Measurements from ENCODE around the gene TGFB2.

TGFB2 gene

DNA sequence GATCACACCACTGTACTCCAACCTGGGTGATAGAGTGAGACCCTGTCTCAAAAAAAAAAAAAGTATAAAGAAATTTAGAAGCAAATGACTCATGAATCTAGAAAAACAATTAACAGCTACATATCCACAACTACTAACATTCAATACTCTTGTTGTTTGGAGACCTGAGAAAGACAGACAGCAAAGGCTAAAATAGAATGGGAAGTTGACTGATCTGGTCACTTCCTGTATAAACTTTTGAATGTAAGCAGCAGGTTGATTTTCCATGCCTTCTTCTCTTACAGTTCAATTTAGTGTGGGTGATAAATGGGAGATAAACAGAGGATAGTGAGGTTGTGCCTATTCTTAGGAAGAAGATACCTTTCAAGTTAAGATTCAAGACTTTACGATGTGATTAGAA is 85.2 kb downstream of the TGFB2 start:
- no peak overlapping the region for H3K4ac ChIP-seq (ENCODE audit: low read depth, low read length)
- H4K91ac ChIP-seq (ENCODE audit: low read depth, low read length), result no peak overlapping the region
- WGBS (ENCODE audit: extremely low coverage, insufficient coverage, insufficient read length), result no CpG with 5 or more reads among the region's 1 CpG
- no peak overlapping the region for H3K18ac ChIP-seq (ENCODE audit: low read length)
- H2AFZ ChIP-seq (ENCODE audit: insufficient read depth, low read length, poor library complexity), result no peak overlapping the region
- H3K27me3 ChIP-seq (ENCODE audit: insufficient read depth, low read length), result no peaks in the 10 kb centered on the region
- peaks cover 0 to 2% of the 10 kb centered on the region in 2 experiments for H3K36me3 ChIP-seq (ENCODE audit: control insufficient read depth in 1 of 2, insufficient read depth in 2 of 2, low read length in 2 of 2)
- H2BK12ac ChIP-seq (ENCODE audit: low read length), result no peak overlapping the region
- no peak overlapping the region for H4K8ac ChIP-seq (ENCODE audit: low read depth, low read length)
- DNase-seq, result no peak
- H3K14ac ChIP-seq (ENCODE audit: low read length), result no peak overlapping the region
- no peak overlapping the region for H2BK120ac ChIP-seq (ENCODE audit: insufficient read depth, low read length, poor library complexity)
- H3K79me2 ChIP-seq (ENCODE audit: control insufficient read depth, insufficient read depth, low read length, poor library complexity), result no peaks in the 10 kb centered on the region
- no peaks in the 10 kb centered on the region for H3K4me1 ChIP-seq (ENCODE audit: control insufficient read depth in 1 of 2, insufficient read depth in 2 of 2, low read length in 2 of 2)
- H3K27ac ChIP-seq (ENCODE audit: low read depth, low read length), result no peak overlapping the region
- H2AK5ac ChIP-seq (ENCODE audit: low read length), result no peak overlapping the region
- H2BK5ac ChIP-seq (ENCODE audit: low read depth, low read length, poor library complexity), result no peak overlapping the region
- no peaks in the 10 kb centered on the region for H3K9me3 ChIP-seq (ENCODE audit: insufficient read depth, low read depth, low read length)
- H3K4me2 ChIP-seq (ENCODE audit: low read length), result no peak overlapping the region
- H3K4me3 ChIP-seq (ENCODE audit: low read depth, low read length), result no peak overlapping the region
- H3K23ac ChIP-seq (ENCODE audit: low read length), result no peak overlapping the region
- no peak overlapping the region for H3K9ac ChIP-seq (ENCODE audit: low read length)
- no peak overlapping the region for H4K12ac ChIP-seq (ENCODE audit: low read depth, low read length)
- no peaks in the 10 kb centered on the region for H3K79me1 ChIP-seq (ENCODE audit: low read length)

DNA sequence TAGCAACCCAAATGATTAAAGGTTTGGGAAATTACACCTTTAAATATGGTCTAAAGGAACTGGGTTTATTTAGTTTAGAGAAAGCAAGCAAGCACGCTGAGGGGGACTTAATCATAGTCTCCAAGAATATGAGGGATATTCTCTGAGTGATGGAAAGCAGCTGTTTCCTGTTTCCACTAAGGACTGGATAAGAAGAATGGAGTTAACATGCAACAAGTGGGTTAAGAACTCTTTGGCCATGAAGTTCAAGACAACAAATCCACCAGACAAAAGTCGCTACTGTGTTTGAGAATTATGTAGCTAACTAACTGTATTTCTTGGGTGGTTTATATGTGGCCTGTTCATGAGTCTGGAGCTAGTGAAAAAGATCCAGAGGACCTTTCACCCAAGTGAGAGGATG is 85.7 kb downstream of the TGFB2 start:
- Histone ChIP-seq H3K79me2 (ENCODE audit: control insufficient read depth, insufficient read depth, low read length, poor library complexity) (no peaks in the 10 kb centered on the region), H3K18ac (ENCODE audit: low read length) (no peak overlapping the region), H3K36me3 (ENCODE audit: control insufficient read depth in 1 of 2, insufficient read depth in 2 of 2, low read length in 2 of 2) (peaks cover 0 to 2% of the 10 kb centered on the region in 2 experiments), H3K9me3 (ENCODE audit: insufficient read depth, low read depth, low read length) (no peaks in the 10 kb centered on the region), H3K23ac (ENCODE audit: low read length) (no peak overlapping the region), H3K4me2 (ENCODE audit: low read length) (no peak overlapping the region), H2BK120ac (ENCODE audit: insufficient read depth, low read length, poor library complexity) (no peak overlapping the region), H2BK5ac (ENCODE audit: low read depth, low read length, poor library complexity) (no peak overlapping the region), H2AK5ac (ENCODE audit: low read length) (no peak overlapping the region), H3K14ac (ENCODE audit: low read length) (no peak overlapping the region), H3K79me1 (ENCODE audit: low read length) (no peaks in the 10 kb centered on the region), H3K27me3 (ENCODE audit: insufficient read depth, low read length) (no peaks in the 10 kb centered on the region), H4K91ac (ENCODE audit: low read depth, low read length) (no peak overlapping the region), H4K8ac (ENCODE audit: low read depth, low read length) (no peak overlapping the region), H3K9ac (ENCODE audit: low read length) (no peak overlapping the region), H2BK12ac (ENCODE audit: low read length) (no peak overlapping the region), H3K4me3 (ENCODE audit: low read depth, low read length) (no peak overlapping the region), H3K27ac (ENCODE audit: low read depth, low read length) (no peak overlapping the region), H2AFZ (ENCODE audit: insufficient read depth, low read length, poor library complexity) (no peak overlapping the region), H3K4me1 (ENCODE audit: control insufficient read depth in 1 of 2, insufficient read depth in 2 of 2, low read length in 2 of 2) (no peaks in the 10 kb centered on the region), H4K12ac (ENCODE audit: low read depth, low read length) (no peak overlapping the region), H3K4ac (ENCODE audit: low read depth, low read length) (no peak overlapping the region)
- WGBS (ENCODE audit: extremely low coverage, insufficient coverage, insufficient read length), result no CpG with 5 or more reads among the region's 2 CpGs
- no peak for DNase-seq

DNA sequence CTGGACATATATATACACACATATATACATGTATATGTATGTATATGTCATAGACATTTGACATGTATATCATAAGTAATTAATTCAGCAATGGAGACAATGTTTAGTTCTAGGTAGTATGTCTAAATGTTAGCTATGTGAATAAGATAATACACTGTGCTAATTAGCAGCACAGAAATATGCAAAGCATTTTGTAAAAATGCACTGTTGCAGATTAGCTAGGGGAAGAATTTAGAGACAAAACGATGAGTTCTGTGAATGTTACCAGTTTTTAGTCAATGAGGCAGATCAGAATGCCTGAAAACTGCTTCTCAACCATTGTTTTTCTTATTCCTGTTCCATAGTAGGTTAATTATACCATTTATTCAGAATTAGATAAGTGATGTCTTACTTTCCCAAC is 86.3 kb downstream of the TGFB2 start:
- Histone ChIP-seq H4K12ac (ENCODE audit: low read depth, low read length) (no peak overlapping the region), H2BK120ac (ENCODE audit: insufficient read depth, low read length, poor library complexity) (no peak overlapping the region), H3K27ac (ENCODE audit: low read depth, low read length) (no peak overlapping the region), H2AFZ (ENCODE audit: insufficient read depth, low read length, poor library complexity) (no peak overlapping the region), H3K23ac (ENCODE audit: low read length) (no peak overlapping the region), H3K79me2 (ENCODE audit: control insufficient read depth, insufficient read depth, low read length, poor library complexity) (no peaks in the 10 kb centered on the region), H3K4me3 (ENCODE audit: low read depth, low read length) (no peak overlapping the region), H3K79me1 (ENCODE audit: low read length) (no peaks in the 10 kb centered on the region), H3K4me1 (ENCODE audit: control insufficient read depth in 1 of 2, insufficient read depth in 2 of 2, low read length in 2 of 2) (no peaks in the 10 kb centered on the region), H2AK5ac (ENCODE audit: low read length) (no peak overlapping the region), H3K4me2 (ENCODE audit: low read length) (no peak overlapping the region), H3K4ac (ENCODE audit: low read depth, low read length) (no peak overlapping the region), H3K9me3 (ENCODE audit: insufficient read depth, low read depth, low read length) (no peaks in the 10 kb centered on the region), H3K27me3 (ENCODE audit: insufficient read depth, low read length) (no peaks in the 10 kb centered on the region), H3K9ac (ENCODE audit: low read length) (no peak overlapping the region), H4K91ac (ENCODE audit: low read depth, low read length) (no peak overlapping the region), H4K8ac (ENCODE audit: low read depth, low read length) (no peak overlapping the region), H2BK12ac (ENCODE audit: low read length) (no peak overlapping the region), H3K18ac (ENCODE audit: low read length) (no peak overlapping the region), H2BK5ac (ENCODE audit: low read depth, low read length, poor library complexity) (no peak overlapping the region), H3K36me3 (ENCODE audit: control insufficient read depth in 1 of 2, insufficient read depth in 2 of 2, low read length in 2 of 2) (peaks cover 0 to 2% of the 10 kb centered on the region in 2 experiments), H3K14ac (ENCODE audit: low read length) (no peak overlapping the region)
- no CpG with 5 or more reads among the region's 1 CpG for WGBS (ENCODE audit: extremely low coverage, insufficient coverage, insufficient read length)
- DNase-seq, result peak in 1 of 2 donors; percentile 72

DNA sequence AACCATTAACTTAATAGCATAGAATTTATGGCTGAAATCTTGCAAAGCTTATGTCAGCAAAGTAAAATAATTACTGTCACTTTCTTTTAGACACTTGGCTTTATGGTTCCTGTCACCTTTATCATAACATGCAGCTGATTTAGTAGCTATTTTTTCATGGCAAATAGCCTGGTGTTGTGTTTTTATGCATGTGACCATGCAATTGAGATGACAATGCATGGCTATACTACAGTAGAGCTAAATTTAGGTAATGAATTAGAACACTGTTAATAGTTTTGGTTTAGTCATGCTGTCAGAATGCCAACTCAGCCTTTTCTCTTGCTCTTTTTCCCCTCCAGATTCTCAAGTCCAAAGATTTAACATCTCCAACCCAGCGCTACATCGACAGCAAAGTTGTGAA is 88.6 kb downstream of the TGFB2 start:
- no peak overlapping the region for H3K4ac ChIP-seq (ENCODE audit: low read depth, low read length)
- H2AK5ac ChIP-seq (ENCODE audit: low read length), result no peak overlapping the region
- H2BK120ac ChIP-seq (ENCODE audit: insufficient read depth, low read length, poor library complexity), result no peak overlapping the region
- H3K23ac ChIP-seq (ENCODE audit: low read length), result no peak overlapping the region
- H2BK5ac ChIP-seq (ENCODE audit: low read depth, low read length, poor library complexity), result no peak overlapping the region
- H2BK12ac ChIP-seq (ENCODE audit: low read length), result no peak overlapping the region
- no peak overlapping the region for H3K27ac ChIP-seq (ENCODE audit: low read depth, low read length)
- H3K4me2 ChIP-seq (ENCODE audit: low read length), result no peak overlapping the region
- H3K36me3 ChIP-seq (ENCODE audit: control insufficient read depth in 1 of 2, insufficient read depth in 2 of 2, low read length in 2 of 2), result peaks cover 1 to 2% of the 10 kb centered on the region in 2 experiments
- no peak overlapping the region for H4K91ac ChIP-seq (ENCODE audit: low read depth, low read length)
- no peaks in the 10 kb centered on the region for H3K79me2 ChIP-seq (ENCODE audit: control insufficient read depth, insufficient read depth, low read length, poor library complexity)
- no peaks in the 10 kb centered on the region for H3K4me1 ChIP-seq (ENCODE audit: control insufficient read depth in 1 of 2, insufficient read depth in 2 of 2, low read length in 2 of 2)
- H3K14ac ChIP-seq (ENCODE audit: low read length), result no peak overlapping the region
- no peak overlapping the region for H3K9ac ChIP-seq (ENCODE audit: low read length)
- H3K4me3 ChIP-seq (ENCODE audit: low read depth, low read length), result no peak overlapping the region
- H2AFZ ChIP-seq (ENCODE audit: insufficient read depth, low read length, poor library complexity), result no peak overlapping the region
- no peak overlapping the region for H4K12ac ChIP-seq (ENCODE audit: low read depth, low read length)
- DNase-seq, result no peak
- no peaks in the 10 kb centered on the region for H3K79me1 ChIP-seq (ENCODE audit: low read length)
- H3K9me3 ChIP-seq (ENCODE audit: insufficient read depth, low read depth, low read length), result no peaks in the 10 kb centered on the region
- no peak overlapping the region for H4K8ac ChIP-seq (ENCODE audit: low read depth, low read length)
- no peak overlapping the region for H3K18ac ChIP-seq (ENCODE audit: low read length)
- no peaks in the 10 kb centered on the region for H3K27me3 ChIP-seq (ENCODE audit: insufficient read depth, low read length)
- no CpG with 5 or more reads among the region's 2 CpGs for WGBS (ENCODE audit: extremely low coverage, insufficient coverage, insufficient read length)

Measured in trophoblast cell (in vitro differentiated cells and primary cell).